Fibroblast of skin of left biceps (primary cell): Measurements from ENCODE around the gene FAM153A.
"Not testable (repeated sequence)": the region's sequence is repeated elsewhere in the genome, so short reads cannot be mapped to it uniquely, and the experiment has no call there.

Source experiments
- DNase-seq, 2 experiments: peaks; one replicate each; pipeline ENCODE4 v3.0.0-alpha.2; 2013; ENCODE audit warnings: low read depth in 2 of 2

The FAM153A gene

GRCh38 chr5:177782792-177783633 lies at the start of gene FAM153A:
Gene FAM153A, minus strand, starts transcription at chr5:177782899.
- DNase-seq = not testable (repeated sequence)

GRCh38 chr5:177832287-177832686 lies 49.6 kb upstream of the FAM153A start:
- DNase-seq = not testable (repeated sequence)

GRCh38 chr5:177826073-177826472 lies 43.4 kb upstream of the FAM153A start:
- DNase-seq = not testable (repeated sequence)

- DNase-seq = not testable (repeated sequence)
These were observed 42.1 kb upstream of the FAM153A start for GRCh38 chr5:177824776-177825175.

GRCh38 chr5:177822489-177822888 lies 39.8 kb upstream of the FAM153A start:
- not testable (repeated sequence) for DNase-seq

GRCh38 chr5:177819664-177820063 lies 37.0 kb upstream of the FAM153A start:
- not testable (repeated sequence) for DNase-seq

GRCh38 chr5:177812814-177813425 lies 30.2 kb upstream of the FAM153A start:
- DNase-seq = not testable (repeated sequence)

GRCh38 chr5:177812160-177812743 lies 29.6 kb upstream of the FAM153A start:
- not testable (repeated sequence) for DNase-seq

GRCh38 chr5:177809209-177809913 lies 26.7 kb upstream of the FAM153A start:
- not testable (repeated sequence) for DNase-seq

- not testable (repeated sequence) for DNase-seq
These were observed 25.7 kb upstream of the FAM153A start for GRCh38 chr5:177808420-177808819.

- DNase-seq = not testable (repeated sequence)
These were observed 24.6 kb upstream of the FAM153A start for GRCh38 chr5:177807265-177807664.

GRCh38 chr5:177801427-177801826 lies 18.7 kb upstream of the FAM153A start:
- DNase-seq = not testable (repeated sequence)

- DNase-seq = not testable (repeated sequence)
These were observed 15.6 kb upstream of the FAM153A start for GRCh38 chr5:177798237-177798840.

- DNase-seq = not testable (repeated sequence)
These were observed 10.6 kb upstream of the FAM153A start for GRCh38 chr5:177793272-177793671.

- not testable (repeated sequence) for DNase-seq
These were observed 8.9 kb upstream of the FAM153A start for GRCh38 chr5:177791649-177792048.

- DNase-seq = not testable (repeated sequence)
These were observed 530 bp downstream of the FAM153A start for GRCh38 chr5:177782169-177782568.

- DNase-seq = not testable (repeated sequence)
These were observed 11.5 kb downstream of the FAM153A start for GRCh38 chr5:177771206-177771605.

- DNase-seq = not testable (repeated sequence)
These were observed 12.1 kb downstream of the FAM153A start for GRCh38 chr5:177770646-177771045.

GRCh38 chr5:177763737-177764508 lies 18.8 kb downstream of the FAM153A start:
- not testable (repeated sequence) for DNase-seq

GRCh38 chr5:177760954-177761353 lies 21.7 kb downstream of the FAM153A start:
- not testable (repeated sequence) for DNase-seq

GRCh38 chr5:177747354-177747753 lies 35.3 kb downstream of the FAM153A start:
- DNase-seq = not testable (repeated sequence)
